Measurements from ENCODE around the gene JKAMP.

JKAMP gene

DNA sequence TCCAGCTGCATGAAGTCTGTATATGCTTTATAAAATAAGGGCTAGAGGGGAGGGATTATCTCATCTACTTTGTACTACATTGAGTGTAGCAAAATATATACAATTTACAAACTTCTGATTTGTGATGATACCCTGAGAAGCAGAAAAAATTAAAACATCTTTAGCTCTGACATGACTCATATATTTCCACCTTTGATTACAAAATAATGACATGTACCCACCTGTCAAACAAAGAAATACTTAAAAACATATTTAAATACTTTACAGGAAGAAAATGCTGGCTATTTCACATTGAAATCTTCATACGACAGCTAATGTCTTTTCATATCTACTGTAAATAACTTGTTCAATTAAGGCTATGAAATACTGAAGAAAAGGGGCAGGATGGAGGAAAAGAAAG is 22.4 kb upstream of the JKAMP start:
- Mint-ChIP-seq H3K4me1 (no peaks in the 10 kb centered on the region), H3K36me3 (ENCODE audit: low read depth) (peaks cover 39% of the 10 kb centered on the region), H3K9me3 (peaks cover 10% of the 10 kb centered on the region), H3K27ac (no peak overlapping the region), H3K4me3 (no peak overlapping the region), H3K27me3 (ENCODE audit: low read depth) (peaks cover 6% of the 10 kb centered on the region)
- TF ChIP-seq, protein P1, sequence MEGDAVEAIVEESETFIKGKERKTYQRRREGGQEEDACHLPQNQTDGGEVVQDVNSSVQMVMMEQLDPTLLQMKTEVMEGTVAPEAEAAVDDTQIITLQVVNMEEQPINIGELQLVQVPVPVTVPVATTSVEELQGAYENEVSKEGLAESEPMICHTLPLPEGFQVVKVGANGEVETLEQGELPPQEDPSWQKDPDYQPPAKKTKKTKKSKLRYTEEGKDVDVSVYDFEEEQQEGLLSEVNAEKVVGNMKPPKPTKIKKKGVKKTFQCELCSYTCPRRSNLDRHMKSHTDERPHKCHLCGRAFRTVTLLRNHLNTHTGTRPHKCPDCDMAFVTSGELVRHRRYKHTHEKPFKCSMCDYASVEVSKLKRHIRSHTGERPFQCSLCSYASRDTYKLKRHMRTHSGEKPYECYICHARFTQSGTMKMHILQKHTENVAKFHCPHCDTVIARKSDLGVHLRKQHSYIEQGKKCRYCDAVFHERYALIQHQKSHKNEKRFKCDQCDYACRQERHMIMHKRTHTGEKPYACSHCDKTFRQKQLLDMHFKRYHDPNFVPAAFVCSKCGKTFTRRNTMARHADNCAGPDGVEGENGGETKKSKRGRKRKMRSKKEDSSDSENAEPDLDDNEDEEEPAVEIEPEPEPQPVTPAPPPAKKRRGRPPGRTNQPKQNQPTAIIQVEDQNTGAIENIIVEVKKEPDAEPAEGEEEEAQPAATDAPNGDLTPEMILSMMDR (IDR thresholded peaks at IDR 0.05; ENCODE audit: unreplicated experiment in 3 of 3), result no peak

DNA sequence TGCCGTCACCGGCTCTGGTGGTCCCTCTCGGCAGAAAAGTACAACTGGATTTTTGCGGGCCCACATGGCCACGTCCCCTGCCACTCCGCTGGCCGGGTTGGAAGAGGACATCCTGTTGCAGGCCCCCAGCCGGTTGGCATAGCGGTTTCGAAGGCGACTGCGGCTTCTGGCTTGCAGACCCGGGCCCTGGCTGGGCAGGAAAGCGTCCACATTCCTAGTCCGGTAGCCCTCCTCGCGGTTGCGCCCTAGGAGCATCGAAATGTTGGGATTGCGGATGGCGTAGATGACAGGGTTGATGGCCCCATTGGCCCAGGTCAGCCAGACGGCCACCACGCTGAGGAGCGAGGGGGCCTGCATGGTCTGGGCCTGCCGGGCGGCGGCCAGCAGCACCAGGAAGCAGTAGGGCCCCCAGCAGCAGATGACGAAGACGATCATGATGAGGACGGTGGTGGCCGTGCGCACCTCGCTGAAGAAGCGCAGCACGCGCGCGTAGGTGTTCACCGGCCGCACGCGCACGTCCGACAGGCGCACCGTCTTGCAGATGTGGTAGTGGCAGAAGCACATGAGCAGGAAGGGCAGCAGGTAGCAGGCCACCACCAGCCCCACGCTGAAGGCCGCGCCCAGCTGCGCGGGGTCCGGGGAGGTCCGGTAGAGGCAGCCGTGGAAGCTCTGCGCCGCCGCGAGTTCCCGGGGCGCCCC is 20.4 kb upstream of the JKAMP start:
- peak overlapping the region in 1 of 3 experiments; percentile 62 for H3K27ac Mint-ChIP-seq
- H3K4me3 Mint-ChIP-seq, result peak overlapping the region; percentile 84 to 91 (median 87)
- H3K4me1 Mint-ChIP-seq, result no peaks in the 10 kb centered on the region
- no peaks in the 10 kb centered on the region for H3K9me3 Mint-ChIP-seq
- peaks cover 19% of the 10 kb centered on the region for H3K36me3 Mint-ChIP-seq (ENCODE audit: low read depth)
- TF ChIP-seq, protein P1 (IDR thresholded peaks at IDR 0.05; ENCODE audit: unreplicated experiment in 3 of 3), result no peak
- peaks cover 6% of the 10 kb centered on the region for H3K27me3 Mint-ChIP-seq (ENCODE audit: low read depth)

DNA sequence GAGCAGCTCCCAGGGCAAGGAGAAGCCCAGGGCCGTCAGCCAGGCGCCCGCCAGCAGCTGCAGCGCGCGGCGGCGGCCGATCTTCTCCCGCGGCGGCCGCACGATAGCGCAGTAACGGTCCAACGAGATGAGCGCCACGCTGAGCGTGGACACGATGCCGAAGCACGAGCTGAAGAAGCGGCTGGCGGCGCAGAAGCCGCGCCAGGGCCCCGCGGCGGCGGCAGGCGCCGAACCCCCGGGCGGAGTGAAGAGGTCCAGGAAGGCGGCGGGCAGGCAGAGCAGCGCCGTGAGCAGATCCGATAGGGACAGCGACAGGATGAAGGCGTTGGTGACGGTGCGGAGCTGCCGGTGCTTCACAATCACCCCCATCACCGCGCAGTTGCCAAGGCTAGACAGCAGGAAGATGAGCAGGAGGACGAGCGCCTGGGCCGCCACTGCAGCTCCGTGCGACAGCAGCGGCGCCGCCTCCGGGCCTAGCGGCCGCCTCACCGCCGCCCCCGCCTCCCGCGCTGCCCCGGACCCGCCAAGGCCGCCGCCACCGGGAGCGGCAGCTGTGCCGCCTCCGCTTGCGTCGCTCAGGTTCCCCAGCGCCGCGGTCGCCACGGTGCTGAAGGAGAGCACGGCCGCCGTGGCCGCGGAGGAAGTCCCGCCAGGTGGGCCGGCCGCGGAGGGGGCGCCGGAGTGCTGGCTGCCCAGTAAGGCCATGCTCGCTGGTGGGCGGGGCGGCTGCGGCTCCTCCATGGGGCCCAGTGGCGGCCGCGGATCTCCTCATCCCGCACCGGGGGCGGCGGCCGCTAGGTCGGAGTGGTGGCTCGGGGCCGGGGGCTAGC is 19.6 kb upstream of the JKAMP start:
- Mint-ChIP-seq H3K27ac (peak overlapping the region in 2 of 3 experiments; percentile 62 to 71), H3K4me3 (peak overlapping the region; percentile 87 to 92 (median 91)), H3K27me3 (ENCODE audit: low read depth) (peaks cover 6% of the 10 kb centered on the region), H3K9me3 (no peaks in the 10 kb centered on the region), H3K36me3 (ENCODE audit: low read depth) (peaks cover 15% of the 10 kb centered on the region), H3K4me1 (no peaks in the 10 kb centered on the region)
- TF ChIP-seq, protein P1 (IDR thresholded peaks at IDR 0.05; ENCODE audit: unreplicated experiment in 3 of 3), result no peak

DNA sequence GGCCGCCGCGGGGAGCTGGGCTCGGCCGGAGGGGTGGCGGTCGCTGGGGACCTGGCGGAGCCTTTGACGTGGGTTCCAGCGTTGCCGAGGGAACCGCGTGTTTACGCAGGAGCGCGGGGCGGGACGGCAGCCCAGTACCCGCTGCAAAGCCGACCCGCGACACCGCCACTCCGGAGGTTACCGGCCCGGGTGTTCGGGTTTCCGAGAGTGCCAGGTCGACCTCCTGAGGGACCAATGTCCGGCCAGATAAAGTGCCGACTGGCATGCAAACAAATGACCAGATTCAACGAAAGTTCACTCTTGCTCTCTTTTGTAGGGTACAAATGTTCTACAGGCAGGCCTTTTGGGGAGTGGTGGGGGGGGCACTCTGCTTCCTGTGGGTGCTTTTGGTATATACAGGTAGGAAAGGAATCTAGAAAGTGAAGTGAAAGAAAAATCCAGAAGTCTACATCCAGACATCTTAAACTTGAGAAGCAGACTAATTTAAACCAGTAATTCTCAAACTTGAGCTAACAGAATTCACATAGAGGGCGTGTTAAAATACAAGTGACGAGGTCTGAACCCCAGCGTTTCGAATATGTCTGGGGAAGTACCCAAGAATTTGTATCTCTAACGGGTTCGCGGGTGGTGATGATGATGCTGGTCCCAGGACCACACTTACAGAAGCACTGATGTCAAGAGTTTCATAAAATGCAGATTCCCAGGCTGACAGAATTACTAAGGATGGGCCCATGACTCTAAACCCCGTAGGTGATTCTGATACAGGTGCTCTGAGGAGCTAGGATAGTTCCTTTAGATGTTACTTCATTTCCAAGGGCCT is 18.8 kb upstream of the JKAMP start, which contains the start of gene GPR135:
Gene GPR135, minus strand, starts transcription at position 65 of the 820 bp plus-strand sequence. CDS start 154 bp downstream, outside the sequence.
- Mint-ChIP-seq H3K36me3 (ENCODE audit: low read depth) (peaks cover 9% of the 10 kb centered on the region), H3K27me3 (ENCODE audit: low read depth) (peaks cover 6% of the 10 kb centered on the region), H3K4me1 (no peaks in the 10 kb centered on the region), H3K4me3 (peak within 1 kb of the TSS; percentile 87 to 92 (median 91)), H3K27ac (peak within 1 kb of the TSS in 2 of 3 experiments; percentile 62 to 71), H3K9me3 (no peaks in the 10 kb centered on the region)
- TF ChIP-seq, protein P1 (IDR thresholded peaks at IDR 0.05; ENCODE audit: unreplicated experiment in 3 of 3), result no peak

DNA sequence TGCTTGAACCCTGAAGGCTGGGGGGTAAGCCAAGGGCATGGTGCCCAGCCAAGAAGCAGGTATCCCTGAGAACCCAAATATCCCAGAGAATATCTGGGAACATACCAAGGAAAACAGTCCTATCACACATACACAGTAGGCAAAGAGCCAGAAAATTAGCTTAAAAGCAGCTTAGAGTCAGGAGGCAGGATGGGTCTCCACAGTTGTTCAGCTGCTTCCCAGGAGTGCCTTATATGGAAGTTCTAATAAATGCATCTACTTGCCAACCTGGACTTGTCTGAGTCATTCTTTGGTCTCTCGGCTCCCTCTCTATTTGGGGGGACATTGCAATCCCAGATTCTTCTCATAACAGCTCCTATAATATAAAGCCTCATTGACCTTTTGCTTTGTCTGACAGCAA is 10.1 kb upstream of the JKAMP start:
- no peaks in the 10 kb centered on the region for H3K27me3 Mint-ChIP-seq (ENCODE audit: low read depth)
- no peaks in the 10 kb centered on the region for H3K9me3 Mint-ChIP-seq
- TF ChIP-seq, protein P1 (IDR thresholded peaks at IDR 0.05; ENCODE audit: unreplicated experiment in 3 of 3), result no peak
- H3K4me1 Mint-ChIP-seq, result peaks cover 14% of the 10 kb centered on the region
- H3K4me3 Mint-ChIP-seq, result no peak overlapping the region
- H3K36me3 Mint-ChIP-seq (ENCODE audit: low read depth), result peaks cover 36% of the 10 kb centered on the region
- H3K27ac Mint-ChIP-seq, result no peak overlapping the region
